ENCODE measurements around the gene NOL8.
A peak's percentile ranks its signal among the peaks of the same experiment; 100 is the strongest.

DNA sequence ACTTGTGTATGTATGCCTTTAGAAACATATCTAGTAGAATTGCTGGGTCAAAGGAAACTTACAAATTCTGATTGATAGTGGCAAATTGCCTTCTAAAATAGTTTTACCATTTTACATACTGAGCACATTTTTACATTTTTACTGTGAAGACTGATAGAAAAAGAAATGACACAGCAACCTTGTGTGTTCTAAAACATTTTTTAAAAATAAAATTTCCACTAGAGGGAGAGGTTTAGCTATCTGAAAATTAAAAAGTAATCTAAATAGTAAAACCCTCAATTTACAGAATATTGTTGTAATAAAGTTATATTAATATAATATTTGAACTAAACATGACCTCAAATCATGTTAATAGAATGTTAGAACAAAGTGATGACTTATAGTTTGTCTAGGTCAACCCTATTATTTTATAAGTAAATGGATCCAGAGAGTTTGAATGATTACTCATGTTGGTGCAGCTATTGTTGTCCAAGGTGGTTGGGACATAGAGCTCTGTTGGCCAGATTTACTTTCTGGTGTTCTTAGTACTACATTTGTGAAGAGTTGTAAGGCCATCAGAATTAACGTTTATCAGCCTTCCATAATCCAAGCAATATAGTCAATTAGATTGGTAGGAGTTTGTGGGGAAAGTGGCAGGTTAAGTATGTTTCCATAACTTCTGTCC, 17.8 kb upstream of the NOL8 start:
- peak in 2 of 5 experiments; percentile 16 to 19 for TF ChIP-seq CTCF (IDR thresholded peaks at IDR 0.05 in 4 of 5, conservative IDR thresholded peaks at IDR 0.05 in 1 of 5)
- TF ChIP-seq POLR2A (IDR thresholded peaks at IDR 0.05), result no peak
